HCT116 (cell line): ENCODE measurements around the gene PLEKHG1. TPM values are rescaled to one million over a fixed set of nuclear protein-coding genes. Genes with fewer than 3 reads are reported as not detected.

ENCODE experiments used
- ATAC-seq: fragments of 200-7000 bp; cut with Tn5 transposase; 2 replicates; pipeline ENCODE4 v1.9.1; 2020; ENCODE audit warnings: mild to moderate bottlenecking, moderate library complexity
- BruUV-seq: library from RNA; stranded (reverse); fragments of 400-500 nt; replicated peaks from 2 replicates; lab custom pipeline; 2021; lab: Mats Ljungman, UMichigan
- CTCF ChIA-PET: fragments of 300-600 bp; sonication (Branson Sonifier 250); formaldehyde crosslinking; loops from one replicate; lab custom pipeline; 2021; ENCODE audit warnings: antibody characterized with exemption; lab: Charles Lee
- POLR2A ChIA-PET: fragments of 300-600, 350-600 bp; sonication (Branson Sonifier 250); formaldehyde crosslinking; loops from one replicate; lab custom pipeline; 2021; ENCODE audit warnings: antibody characterized with exemption; lab: Charles Lee
- RAD21 ChIA-PET, 2 experiments: fragments of 300-600 bp; sonication (Branson Sonifier 250); formaldehyde crosslinking; loops; one replicate each; lab custom pipeline; 2023; ENCODE audit warnings: low total read pairs in 2 of 2; ENCODE audit not compliant: uncharacterized antibody in 2 of 2, unreplicated experiment in 2 of 2, low non-redundant PET in 1 of 2; lab: Charles Lee
- DNase-seq: peaks from one replicate; pipeline ENCODE4 v3.0.0-alpha.2; 2010; ENCODE audit warnings: low read depth, low spot score
- H2AFZ ChIP-seq: fragments of 200-600 bp; shearing (Covaris generic), sonication (generic); 2 replicates; pipeline ENCODE4 v1.6.1; 2017; ENCODE audit warnings: low read depth, mixed run types, mixed read lengths, antibody characterized with exemption, low read length; ENCODE audit not compliant: poor library complexity, severe bottlenecking
- H3K27ac ChIP-seq: 2 replicates; pipeline ENCODE4 v1.5.1; 2012; ENCODE audit warnings: low read depth, low read length
- H3K27me3 ChIP-seq: fragments of 200-600 bp; sonication (generic); 2 replicates; pipeline ENCODE4 v1.6.1; 2016; ENCODE audit warnings: mixed run types, low read length, mixed read lengths; ENCODE audit not compliant: insufficient read depth
- H3K36me3 ChIP-seq, 2 experiments: fragments of 200-500 bp in 1 of 2; fragments of 200-600 bp in 1 of 2; sonication (Bioruptor generic) in 1 of 2; sonication (generic) in 1 of 2; 2 replicates each; pipeline versions ENCODE4 v1.5.1 to v1.6.1; 2014 to 2016; ENCODE audit warnings: low read length in 2 of 2, inconsistent platforms in 1 of 2, mixed read lengths in 1 of 2, mixed run types in 1 of 2; ENCODE audit not compliant: insufficient read depth in 2 of 2, control insufficient read depth in 1 of 2
- H3K4me1 ChIP-seq, 2 experiments: fragments of 200-600 bp in 1 of 2; sonication (generic) in 1 of 2; 2 replicates each; pipeline versions ENCODE4 v1.5.1 to v1.6.1; 2012 to 2017; ENCODE audit warnings: low read length in 2 of 2, inconsistent platforms in 1 of 2, mild to moderate bottlenecking in 1 of 2, mixed read lengths in 1 of 2, mixed run types in 1 of 2, moderate library complexity in 1 of 2; ENCODE audit not compliant: insufficient read depth in 2 of 2, control insufficient read depth in 1 of 2
- H3K4me2 ChIP-seq: fragments of 200-600 bp; sonication (generic); 2 replicates; pipeline ENCODE4 v1.6.1; 2017; ENCODE audit warnings: mixed run types, low read length, mixed read lengths
- H3K4me3 ChIP-seq, 2 experiments: fragments of 200-600 bp in 1 of 2; sonication (generic) in 1 of 2; replicated peaks in 1 of 2; 2 replicates each; pipeline ENCODE4 v1.5.1; 2011 to 2016; ENCODE audit warnings: low read length in 2 of 2, control low read depth in 1 of 2, low read depth in 1 of 2, mild to moderate bottlenecking in 1 of 2, mixed read lengths in 1 of 2, mixed run types in 1 of 2
- H3K79me2 ChIP-seq: fragments of 200-600 bp; sonication (generic); 2 replicates; pipeline ENCODE4 v1.6.1; 2017; ENCODE audit warnings: mild to moderate bottlenecking, mixed run types, low read length, moderate library complexity, mixed read lengths; ENCODE audit not compliant: insufficient read depth
- H3K9ac ChIP-seq: fragments of 200-600 bp; sonication (generic); 2 replicates; pipeline ENCODE4 v1.6.1; 2016; ENCODE audit warnings: low read length, mixed read lengths
- H3K9me2 ChIP-seq: fragments of 200-600 bp; sonication (generic), shearing (Covaris generic); 2 replicates; pipeline ENCODE4 v1.6.1; 2017; ENCODE audit warnings: mixed run types, mild to moderate bottlenecking, moderate library complexity; ENCODE audit not compliant: insufficient read depth
- H3K9me3 ChIP-seq, 2 experiments: fragments of 200-500 bp in 1 of 2; fragments of 200-600 bp in 1 of 2; sonication (Bioruptor generic) in 1 of 2; sonication (generic) in 1 of 2; 2 replicates each; pipeline ENCODE4 v1.6.1; 2014 to 2017; ENCODE audit warnings: low read length in 2 of 2, mixed read lengths in 2 of 2, inconsistent platforms in 1 of 2, low read depth in 1 of 2, mild to moderate bottlenecking in 1 of 2, mixed run types in 1 of 2, moderate library complexity in 1 of 2; ENCODE audit not compliant: control insufficient read depth in 1 of 2, insufficient read depth in 1 of 2
- H4K20me1 ChIP-seq: fragments of 200-600 bp; sonication (generic), shearing (Covaris generic); 2 replicates; pipeline ENCODE4 v1.6.1; 2017; ENCODE audit warnings: mixed run types, mild to moderate bottlenecking, moderate library complexity; ENCODE audit not compliant: insufficient read depth
- ATF3 ChIP-seq: IDR thresholded peaks from 2 replicates; pipeline ENCODE4 v1.6.1; 2012
- ELF1 ChIP-seq: IDR thresholded peaks from 2 replicates; pipeline ENCODE4 v1.6.1; 2012; ENCODE audit warnings: low read depth, borderline replicate concordance
- EZH2 ChIP-seq: fragments of 200-600 bp; sonication (generic); IDR thresholded peaks from 2 replicates; pipeline ENCODE4 v1.6.1; 2017; ENCODE audit warnings: antibody characterized with exemption, mixed run types
- JUND ChIP-seq: IDR thresholded peaks from 2 replicates; pipeline ENCODE4 v1.6.1; 2012
- MAX ChIP-seq: IDR thresholded peaks from 2 replicates; pipeline ENCODE4 v1.6.1; 2012
- POLR2AphosphoS5 ChIP-seq: IDR thresholded peaks from 2 replicates; pipeline ENCODE4 v1.6.1; 2011; ENCODE audit warnings: mild to moderate bottlenecking, low read depth, low read length, moderate library complexity
- RAD21 ChIP-seq: IDR thresholded peaks from 2 replicates; pipeline ENCODE4 v1.6.1; 2012; ENCODE audit warnings: low read depth, mild to moderate bottlenecking
- SIN3A ChIP-seq: IDR thresholded peaks from 2 replicates; pipeline ENCODE4 v1.6.1; 2012; ENCODE audit warnings: low read depth
- SRF ChIP-seq: IDR thresholded peaks from 2 replicates; pipeline ENCODE4 v1.6.1; 2012; ENCODE audit warnings: low read depth
- intact Hi-C: fragments of 100-400 bp; cut with micrococcal nuclease; formaldehyde crosslinking; loops from 2 replicates; pipeline ENCODE4 v1.10.0; 2022
- total RNA-seq: library from RNA; stranded (reverse); gene quantifications from one replicate; pipeline ENCODE4 v1.2.1, GENCODE V29; 2021; ENCODE audit not compliant: unreplicated experiment
- TF ChIP-seq, protein P1 (sequence below): IDR thresholded peaks from 2 replicates; pipeline ENCODE4 v1.6.1; 2011; ENCODE audit warnings: mild to moderate bottlenecking, low read length, moderate library complexity; ENCODE audit not compliant: insufficient replicate concordance; ENCODE audit errors: extremely low read depth
- TF ChIP-seq, protein P2 (sequence below), 3 experiments: fragments of 200-600 bp in 1 of 3; sonication (generic) in 1 of 3; IDR thresholded peaks in 2 of 3; conservative IDR thresholded peaks in 1 of 3; 2 replicates each; pipeline ENCODE4 v1.5.1; 2012 to 2017; ENCODE audit warnings: low read depth in 2 of 3, low read length in 2 of 3, antibody characterized with exemption in 1 of 3, borderline replicate concordance in 1 of 3, control low read depth in 1 of 3, mild to moderate bottlenecking in 1 of 3, mixed read lengths in 1 of 3, mixed run types in 1 of 3, moderate library complexity in 1 of 3; ENCODE audit not compliant: insufficient read depth in 1 of 3

PLEKHG1 gene
- total RNA-seq, 1 experiment from 2014 or later: 10.4 TPM

GRCh38 chr6:150636808-150637207 lies 37.1 kb downstream of the PLEKHG1 start:
- Histone ChIP-seq H3K4me1 (no peaks in the 10 kb centered on the region), H3K4me2 (no peak overlapping the region), H3K27me3 (no peaks in the 10 kb centered on the region), H3K27ac (no peak overlapping the region), H3K9ac (no peak overlapping the region), H3K9me3 (no peaks in the 10 kb centered on the region), H3K9me2 (no peaks in the 10 kb centered on the region), H4K20me1 (no peaks in the 10 kb centered on the region), H2AFZ (no peak overlapping the region), H3K4me3 (no peak overlapping the region), H3K36me3 (no peaks in the 10 kb centered on the region), H3K79me2 (no peaks in the 10 kb centered on the region)
- ChIA-PET CTCF (no interaction called here), RAD21 (no interaction called here), POLR2A (no interaction called here)
- ATAC-seq (no peak), DNase-seq (no peak)
- no TSS peak for BruUV-seq
- TF ChIP-seq RAD21 (no peak), JUND (no peak), POLR2AphosphoS5 (no peak)
- TF ChIP-seq, protein P1, sequence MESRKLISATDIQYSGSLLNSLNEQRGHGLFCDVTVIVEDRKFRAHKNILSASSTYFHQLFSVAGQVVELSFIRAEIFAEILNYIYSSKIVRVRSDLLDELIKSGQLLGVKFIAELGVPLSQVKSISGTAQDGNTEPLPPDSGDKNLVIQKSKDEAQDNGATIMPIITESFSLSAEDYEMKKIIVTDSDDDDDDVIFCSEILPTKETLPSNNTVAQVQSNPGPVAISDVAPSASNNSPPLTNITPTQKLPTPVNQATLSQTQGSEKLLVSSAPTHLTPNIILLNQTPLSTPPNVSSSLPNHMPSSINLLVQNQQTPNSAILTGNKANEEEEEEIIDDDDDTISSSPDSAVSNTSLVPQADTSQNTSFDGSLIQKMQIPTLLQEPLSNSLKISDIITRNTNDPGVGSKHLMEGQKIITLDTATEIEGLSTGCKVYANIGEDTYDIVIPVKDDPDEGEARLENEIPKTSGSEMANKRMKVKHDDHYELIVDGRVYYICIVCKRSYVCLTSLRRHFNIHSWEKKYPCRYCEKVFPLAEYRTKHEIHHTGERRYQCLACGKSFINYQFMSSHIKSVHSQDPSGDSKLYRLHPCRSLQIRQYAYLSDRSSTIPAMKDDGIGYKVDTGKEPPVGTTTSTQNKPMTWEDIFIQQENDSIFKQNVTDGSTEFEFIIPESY: no peak
- intact Hi-C loops: no loop called here

DNA sequence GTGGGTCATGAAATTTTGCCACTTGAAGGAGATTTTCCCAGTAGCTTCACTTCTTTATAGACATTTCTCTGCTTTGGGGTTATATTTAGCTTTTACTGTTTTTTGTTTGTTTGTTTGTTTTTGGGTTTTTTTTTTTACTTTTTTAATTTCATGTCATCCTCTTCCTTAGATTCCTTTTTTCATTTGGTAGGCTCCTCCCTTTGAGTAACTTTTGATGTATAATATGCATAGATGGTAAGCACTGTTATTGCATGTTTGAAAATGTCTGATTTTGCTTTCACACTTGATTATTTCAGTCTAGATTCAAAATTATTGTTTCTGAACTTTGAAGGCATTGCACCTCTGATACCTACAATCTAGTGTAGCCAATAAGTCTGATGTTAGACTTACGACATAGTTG lies 37.6 kb downstream of the PLEKHG1 start:
- RAD21 ChIA-PET: no interaction called here
- POLR2A ChIA-PET: no interaction called here
- intact Hi-C loops: no loop called here
- TF ChIP-seq, protein P2, sequence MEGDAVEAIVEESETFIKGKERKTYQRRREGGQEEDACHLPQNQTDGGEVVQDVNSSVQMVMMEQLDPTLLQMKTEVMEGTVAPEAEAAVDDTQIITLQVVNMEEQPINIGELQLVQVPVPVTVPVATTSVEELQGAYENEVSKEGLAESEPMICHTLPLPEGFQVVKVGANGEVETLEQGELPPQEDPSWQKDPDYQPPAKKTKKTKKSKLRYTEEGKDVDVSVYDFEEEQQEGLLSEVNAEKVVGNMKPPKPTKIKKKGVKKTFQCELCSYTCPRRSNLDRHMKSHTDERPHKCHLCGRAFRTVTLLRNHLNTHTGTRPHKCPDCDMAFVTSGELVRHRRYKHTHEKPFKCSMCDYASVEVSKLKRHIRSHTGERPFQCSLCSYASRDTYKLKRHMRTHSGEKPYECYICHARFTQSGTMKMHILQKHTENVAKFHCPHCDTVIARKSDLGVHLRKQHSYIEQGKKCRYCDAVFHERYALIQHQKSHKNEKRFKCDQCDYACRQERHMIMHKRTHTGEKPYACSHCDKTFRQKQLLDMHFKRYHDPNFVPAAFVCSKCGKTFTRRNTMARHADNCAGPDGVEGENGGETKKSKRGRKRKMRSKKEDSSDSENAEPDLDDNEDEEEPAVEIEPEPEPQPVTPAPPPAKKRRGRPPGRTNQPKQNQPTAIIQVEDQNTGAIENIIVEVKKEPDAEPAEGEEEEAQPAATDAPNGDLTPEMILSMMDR (IDR thresholded peaks at IDR 0.05 in 2 of 3, conservative IDR thresholded peaks at IDR 0.05 in 1 of 3; ENCODE audit: borderline replicate concordance in 1 of 3, insufficient read depth in 1 of 3, low read depth in 2 of 3, low read length in 2 of 3): no peak
- TF ChIP-seq POLR2AphosphoS5 (no peak), EZH2 (no peak), SIN3A (no peak), ELF1 (no peak), SRF (no peak), JUND (no peak), MAX (no peak), ATF3 (no peak)
- TF ChIP-seq, protein P1: no peak

More for the DNA sequence above, 37.6 kb downstream of the PLEKHG1 start:
- no TSS peak for BruUV-seq
- Histone ChIP-seq H3K27me3 (no peaks in the 10 kb centered on the region), H3K9me2 (no peaks in the 10 kb centered on the region), H3K79me2 (no peaks in the 10 kb centered on the region), H3K36me3 (no peaks in the 10 kb centered on the region), H2AFZ (no peak overlapping the region), H3K9me3 (no peaks in the 10 kb centered on the region), H3K9ac (no peak overlapping the region), H3K27ac (no peak overlapping the region), H3K4me1 (no peaks in the 10 kb centered on the region), H3K4me2 (no peak overlapping the region), H4K20me1 (no peaks in the 10 kb centered on the region), H3K4me3 (no peak overlapping the region)
- ATAC-seq (no peak), DNase-seq (no peak)
- CTCF ChIA-PET: no interaction called here
